ENCODE results near the gene NEK2. TPM values are rescaled to one million over a fixed set of nuclear protein-coding genes. Genes with fewer than 3 reads are reported as not detected.
A peak's percentile ranks its signal among the peaks of the same experiment; 100 is the strongest.

The NEK2 gene
- total RNA-seq, 1 experiment from 2014 or later = 44.5 TPM

DNA sequence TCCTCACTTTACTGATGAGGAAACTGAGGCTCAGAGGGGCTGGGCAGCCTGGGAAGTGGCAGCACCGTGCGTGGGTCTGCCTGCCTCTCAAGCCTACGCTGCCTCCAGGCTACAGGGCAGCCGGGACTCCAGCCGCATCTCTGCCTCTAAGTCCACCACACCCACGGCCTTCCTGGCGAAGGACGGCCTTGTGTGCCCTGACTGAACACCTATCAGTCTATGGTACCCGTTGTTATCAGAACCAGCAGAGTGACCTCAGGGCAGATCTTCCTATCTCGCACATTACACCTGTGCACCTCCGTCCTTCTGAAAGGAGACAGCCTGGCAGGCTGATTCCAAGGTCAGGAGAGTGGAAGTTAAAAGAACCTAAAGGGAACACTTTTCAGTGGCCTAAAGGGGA, 60.8 kb downstream of the NEK2 start:
- intact Hi-C loops (cut with micrococcal nuclease) = no loop called here
- POLR2A ChIA-PET = interaction anchor here (0.6 to 7.3 kb wide), 12 partner anchors 9 to 63 kb away, joined by 3 to 81 read pairs (median 22); partner anchors contain the start of gene SLC30A1

GRCh38 chr1:211613951-211614350, 61.5 kb downstream of the NEK2 start:
- POLR2A ChIA-PET = interaction anchor here (0.9 to 7.3 kb wide), 13 partner anchors 9 to 63 kb away, joined by 3 to 81 read pairs (median 21); partner anchors contain the start of gene SLC30A1
- H3K27me3 Mint-ChIP-seq (ENCODE audit: insufficient read depth, unreplicated experiment) = no peaks in the 10 kb centered on the region

More for the DNA sequence above, 60.8 kb downstream of the NEK2 start:
- TF ChIP-seq, protein P1, sequence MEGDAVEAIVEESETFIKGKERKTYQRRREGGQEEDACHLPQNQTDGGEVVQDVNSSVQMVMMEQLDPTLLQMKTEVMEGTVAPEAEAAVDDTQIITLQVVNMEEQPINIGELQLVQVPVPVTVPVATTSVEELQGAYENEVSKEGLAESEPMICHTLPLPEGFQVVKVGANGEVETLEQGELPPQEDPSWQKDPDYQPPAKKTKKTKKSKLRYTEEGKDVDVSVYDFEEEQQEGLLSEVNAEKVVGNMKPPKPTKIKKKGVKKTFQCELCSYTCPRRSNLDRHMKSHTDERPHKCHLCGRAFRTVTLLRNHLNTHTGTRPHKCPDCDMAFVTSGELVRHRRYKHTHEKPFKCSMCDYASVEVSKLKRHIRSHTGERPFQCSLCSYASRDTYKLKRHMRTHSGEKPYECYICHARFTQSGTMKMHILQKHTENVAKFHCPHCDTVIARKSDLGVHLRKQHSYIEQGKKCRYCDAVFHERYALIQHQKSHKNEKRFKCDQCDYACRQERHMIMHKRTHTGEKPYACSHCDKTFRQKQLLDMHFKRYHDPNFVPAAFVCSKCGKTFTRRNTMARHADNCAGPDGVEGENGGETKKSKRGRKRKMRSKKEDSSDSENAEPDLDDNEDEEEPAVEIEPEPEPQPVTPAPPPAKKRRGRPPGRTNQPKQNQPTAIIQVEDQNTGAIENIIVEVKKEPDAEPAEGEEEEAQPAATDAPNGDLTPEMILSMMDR (IDR thresholded peaks at IDR 0.05; ENCODE audit: unreplicated experiment) = no peak
- Mint-ChIP-seq H3K27me3 (ENCODE audit: insufficient read depth, unreplicated experiment) (no peaks in the 10 kb centered on the region), H3K27ac (ENCODE audit: low read depth, unreplicated experiment) (no peak overlapping the region), H3K9me3 (ENCODE audit: unreplicated experiment) (no peaks in the 10 kb centered on the region), H3K4me3 (ENCODE audit: unreplicated experiment) (no peak overlapping the region), H3K36me3 (ENCODE audit: insufficient read depth, unreplicated experiment) (peaks cover 7% of the 10 kb centered on the region), H3K4me1 (ENCODE audit: insufficient read depth, unreplicated experiment) (peaks cover 29% of the 10 kb centered on the region)
- CTCF ChIA-PET = interaction anchor here (0.7 to 5.5 kb wide), 8 partner anchors 16 to 101 kb away, joined by 3 to 36 read pairs (median 5); partner anchors contain the start of gene SLC30A1
- BruUV-seq (replicated peaks) = no TSS peak
- DNase-seq (ENCODE audit: unreplicated experiment) = no peak

DNA sequence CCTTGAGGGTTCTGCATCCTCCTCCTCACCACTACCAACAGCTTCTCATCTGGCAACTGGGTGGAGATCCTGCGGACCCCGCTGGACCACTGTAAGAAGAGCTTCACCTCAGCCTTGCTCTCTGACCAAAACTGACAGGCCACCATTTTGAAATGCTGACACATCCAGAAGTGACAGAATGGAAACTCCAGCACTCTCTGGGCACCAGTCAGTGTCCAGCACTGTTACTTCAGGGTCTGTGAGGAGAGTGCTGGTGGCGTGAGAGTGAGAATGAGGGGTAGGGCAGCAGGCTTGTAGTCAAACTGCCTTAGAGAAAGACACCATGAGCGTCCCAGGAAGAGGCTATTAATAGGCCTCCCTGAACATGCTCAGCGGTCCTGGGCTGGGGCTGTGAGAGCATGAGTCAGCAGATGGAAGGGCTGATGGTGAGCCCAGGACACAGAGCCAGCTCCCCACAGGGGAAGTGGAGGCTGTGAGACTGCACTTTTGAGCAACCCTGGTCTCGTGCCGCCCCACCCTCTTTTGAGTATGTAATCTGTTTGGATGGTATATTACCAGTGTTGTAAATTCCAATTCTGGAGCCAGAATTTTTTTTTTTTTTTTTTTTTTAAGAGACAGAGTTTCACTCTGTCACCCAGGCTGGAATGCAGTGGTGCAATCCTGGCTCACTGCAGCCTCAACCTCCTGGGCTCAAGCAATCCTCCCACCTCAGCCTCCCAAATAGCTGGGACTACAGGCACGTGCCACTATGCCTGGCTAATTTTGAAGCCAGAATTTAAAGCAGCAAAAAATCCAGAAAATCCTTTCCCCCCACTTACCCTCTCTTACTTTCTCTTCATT, 62.1 kb downstream of the NEK2 start:
- intact Hi-C loops (cut with micrococcal nuclease) = loop anchor here (1.0 to 2.0 kb wide), 4 partner anchors 19 to 42 kb away; partner anchors contain the start of gene SLC30A1
- peak; percentile 100 for DNase-seq (ENCODE audit: unreplicated experiment)
- no TSS peak for BruUV-seq (replicated peaks)
- TF ChIP-seq, protein P1 (IDR thresholded peaks at IDR 0.05; ENCODE audit: unreplicated experiment) = no peak
- Mint-ChIP-seq H3K27me3 (ENCODE audit: insufficient read depth, unreplicated experiment) (no peaks in the 10 kb centered on the region), H3K27ac (ENCODE audit: low read depth, unreplicated experiment) (peak overlapping the region; percentile 61), H3K4me1 (ENCODE audit: insufficient read depth, unreplicated experiment) (peaks cover 37% of the 10 kb centered on the region), H3K36me3 (ENCODE audit: insufficient read depth, unreplicated experiment) (peaks cover 7% of the 10 kb centered on the region), H3K4me3 (ENCODE audit: unreplicated experiment) (peak overlapping the region; percentile 33), H3K9me3 (ENCODE audit: unreplicated experiment) (no peaks in the 10 kb centered on the region)
- ChIA-PET CTCF (interaction anchor here (0.7 to 5.5 kb wide), 17 partner anchors 11 to 290 kb away, joined by 3 to 36 read pairs (median 5); partner anchors contain the start of gene SLC30A1), POLR2A (interaction anchor here (0.6 to 7.3 kb wide), 19 partner anchors 10 to 561 kb away, joined by 3 to 81 read pairs (median 6); partner anchors contain the start of gene SLC30A1)

More at GRCh38 chr1:211613951-211614350, 61.5 kb downstream of the NEK2 start:
- peaks cover 7% of the 10 kb centered on the region for H3K36me3 Mint-ChIP-seq (ENCODE audit: insufficient read depth, unreplicated experiment)
- peak overlapping the region; percentile 33 for H3K4me3 Mint-ChIP-seq (ENCODE audit: unreplicated experiment)
- H3K27ac Mint-ChIP-seq (ENCODE audit: low read depth, unreplicated experiment) = peak overlapping the region; percentile 61
- no TSS peak for BruUV-seq (replicated peaks)
- TF ChIP-seq, protein P1 (IDR thresholded peaks at IDR 0.05; ENCODE audit: unreplicated experiment) = no peak
- CTCF ChIA-PET = interaction anchor here (0.6 to 5.5 kb wide), 15 partner anchors 12 to 955 kb away, joined by 3 to 36 read pairs (median 5); partner anchors contain the start of gene SLC30A1
- no peaks in the 10 kb centered on the region for H3K9me3 Mint-ChIP-seq (ENCODE audit: unreplicated experiment)
- no peak for DNase-seq (ENCODE audit: unreplicated experiment)
- peaks cover 36% of the 10 kb centered on the region for H3K4me1 Mint-ChIP-seq (ENCODE audit: insufficient read depth, unreplicated experiment)
- intact Hi-C loops (cut with micrococcal nuclease) = loop anchor here (1.0 to 2.0 kb wide), 4 partner anchors 19 to 41 kb away; partner anchors contain the start of gene SLC30A1

GRCh38 chr1:211612786-211613107, 62.7 kb downstream of the NEK2 start:
- CTCF ChIA-PET = interaction anchor here (0.8 to 5.5 kb wide), 10 partner anchors 11 to 143 kb away, joined by 3 to 36 read pairs (median 8); partner anchors contain the start of gene SLC30A1
- TF ChIP-seq, protein P1 (IDR thresholded peaks at IDR 0.05; ENCODE audit: unreplicated experiment) = no peak
- peak overlapping the region; percentile 61 for H3K27ac Mint-ChIP-seq (ENCODE audit: low read depth, unreplicated experiment)

More at GRCh38 chr1:211612786-211613107, 62.7 kb downstream of the NEK2 start:
- Mint-ChIP-seq H3K9me3 (ENCODE audit: unreplicated experiment) (no peaks in the 10 kb centered on the region), H3K27me3 (ENCODE audit: insufficient read depth, unreplicated experiment) (no peaks in the 10 kb centered on the region), H3K4me3 (ENCODE audit: unreplicated experiment) (no peak overlapping the region), H3K4me1 (ENCODE audit: insufficient read depth, unreplicated experiment) (peaks cover 41% of the 10 kb centered on the region), H3K36me3 (ENCODE audit: insufficient read depth, unreplicated experiment) (peaks cover 7% of the 10 kb centered on the region)
- DNase-seq (ENCODE audit: unreplicated experiment) = no peak
- BruUV-seq (replicated peaks) = no TSS peak
- intact Hi-C loops (cut with micrococcal nuclease) = loop anchor here (1.0 to 2.0 kb wide), 4 partner anchors 20 to 43 kb away; partner anchors contain the start of gene SLC30A1
- POLR2A ChIA-PET = interaction anchor here (0.6 to 7.3 kb wide), 17 partner anchors 10 to 562 kb away, joined by 3 to 81 read pairs (median 8); partner anchors contain the start of gene SLC30A1
